Measurements from ENCODE around the gene LRRFIP1.

GRCh38 chr2:237592425-237592980, 34.9 kb upstream of the LRRFIP1 start:
- TF ChIP-seq EP300 (IDR thresholded peaks at IDR 0.05) (no peak), JUNB (IDR thresholded peaks at IDR 0.05) (no peak), CTCF (IDR thresholded peaks at IDR 0.05) (no peak), BHLHE40 (IDR thresholded peaks at IDR 0.05; ENCODE audit: low read depth, low read length) (no peak), REST (IDR thresholded peaks at IDR 0.05) (no peak), POLR2A (IDR thresholded peaks at IDR 0.05; ENCODE audit: low read length) (no peak), RAD21 (conservative IDR thresholded peaks at IDR 0.05 in 1 of 2, IDR thresholded peaks at IDR 0.05 in 1 of 2) (no peak)

Measured in A549 (cell line).